A673 (cell line): ENCODE results near the gene LRSAM1. TPM values are rescaled to one million over a fixed set of nuclear protein-coding genes. Genes with fewer than 3 reads are reported as not detected.

Experiments used
- BruUV-seq: library from RNA; stranded (reverse); fragments of 400-500 nt; replicated peaks from 2 replicates; lab custom pipeline; 2021; lab: Mats Ljungman, UMichigan
- CTCF ChIA-PET: fragments of 300-600 bp; sonication (Branson Sonifier 250); formaldehyde crosslinking; loops from one replicate; lab custom pipeline; 2022; ENCODE audit warnings: antibody characterized with exemption; lab: Charles Lee
- POLR2A ChIA-PET: fragments of 300-600 bp; sonication (Branson Sonifier 250); formaldehyde crosslinking; loops from one replicate; lab custom pipeline; 2022; ENCODE audit warnings: antibody characterized with exemption; ENCODE audit not compliant: low non-redundant PET; lab: Charles Lee
- DNase-seq: peaks from one replicate; pipeline ENCODE4 v3.0.0-alpha.2; 2015; ENCODE audit warnings: low spot score
- H3K27ac ChIP-seq: fragments of 200-600 bp; sonication (generic); 2 replicates; pipeline ENCODE4 v1.5.1; 2016; ENCODE audit warnings: mixed run types, low read depth, mild to moderate bottlenecking, mixed read lengths, antibody characterized with exemption, low read length; ENCODE audit not compliant: poor library complexity, severe bottlenecking
- H3K27me3 ChIP-seq: fragments of 200-600 bp; sonication (generic); replicated peaks from 2 replicates; pipeline ENCODE4 v1.6.1; 2017; ENCODE audit warnings: mixed run types, low read depth, mild to moderate bottlenecking, mixed read lengths, antibody characterized with exemption, low read length; ENCODE audit not compliant: insufficient read depth, poor library complexity
- H3K36me3 ChIP-seq: fragments of 200-600 bp; sonication (generic); 2 replicates; pipeline ENCODE4 v1.6.1; 2016; ENCODE audit warnings: mixed run types, mild to moderate bottlenecking, mixed read lengths, antibody characterized with exemption, low read length; ENCODE audit not compliant: insufficient read depth, poor library complexity, severe bottlenecking
- H3K4me1 ChIP-seq: fragments of 200-600 bp; sonication (generic); 2 replicates; pipeline ENCODE4 v1.6.1; 2017; ENCODE audit warnings: mixed run types, mild to moderate bottlenecking, mixed read lengths, antibody characterized with exemption, low read length; ENCODE audit not compliant: insufficient read depth, poor library complexity, severe bottlenecking
- H3K4me3 ChIP-seq: fragments of 200-600 bp; sonication (generic); 2 replicates; pipeline ENCODE4 v1.5.1; 2016; ENCODE audit warnings: low read depth, mixed run types, mild to moderate bottlenecking, mixed read lengths, low read length; ENCODE audit not compliant: poor library complexity, severe bottlenecking
- H3K9me3 ChIP-seq: fragments of 200-600 bp; sonication (generic); 2 replicates; pipeline ENCODE4 v1.6.1; 2016; ENCODE audit warnings: mixed run types, low read depth, mild to moderate bottlenecking, mixed read lengths, antibody characterized with exemption, low read length; ENCODE audit not compliant: poor library complexity, severe bottlenecking
- EZH2 ChIP-seq: fragments of 200-600 bp; sonication (generic); IDR thresholded peaks from 2 replicates; pipeline ENCODE4 v1.6.1; 2017; ENCODE audit warnings: borderline replicate concordance, low read depth, mild to moderate bottlenecking, mixed read lengths, antibody characterized with exemption, low read length; ENCODE audit not compliant: poor library complexity, severe bottlenecking
- intact Hi-C: fragments of 100-400 bp; cut with micrococcal nuclease; formaldehyde crosslinking; loops from one replicate; pipeline ENCODE4 v1.10.0; 2022; ENCODE audit not compliant: unreplicated experiment
- total RNA-seq: library from RNA; stranded (reverse); gene quantifications from 2 replicates; pipeline ENCODE4 v1.2.3, GENCODE V29; 2021
- TF ChIP-seq, protein P1 (sequence below): fragments of 300-800, 200-600 bp; sonication (generic); conservative IDR thresholded peaks from 2 replicates; pipeline ENCODE4 v1.5.1; 2017; ENCODE audit warnings: low read depth, mild to moderate bottlenecking, antibody characterized with exemption, low read length, moderate library complexity, mixed read lengths

LRSAM1 gene
- total RNA-seq, 1 experiment from 2014 or later: 15.8 TPM

DNA sequence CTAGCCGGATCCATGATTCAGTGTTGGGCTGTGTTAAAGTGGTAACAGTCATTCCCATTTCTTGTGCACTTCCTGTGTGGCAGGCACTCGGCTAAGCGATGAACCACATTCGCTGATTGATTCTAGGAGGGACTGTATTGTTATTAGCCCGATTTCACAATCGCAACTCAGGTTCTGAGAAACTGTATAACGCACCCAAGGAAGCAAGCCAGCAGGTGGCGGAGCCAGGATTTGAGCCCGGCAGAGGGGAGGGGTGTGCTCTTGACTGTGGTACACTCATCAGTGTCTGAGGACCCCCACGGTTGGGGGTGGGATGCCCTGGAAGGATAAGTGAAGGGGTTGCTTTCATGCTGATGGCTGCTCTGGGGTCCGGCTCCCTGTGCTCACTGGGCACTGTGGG, 34.7 kb downstream of the LRSAM1 start:
- Histone ChIP-seq H3K9me3 (no peaks in the 10 kb centered on the region), H3K36me3 (no peaks in the 10 kb centered on the region), H3K27ac (no peak overlapping the region), H3K4me1 (peaks cover 5% of the 10 kb centered on the region), H3K27me3 (no peaks in the 10 kb centered on the region), H3K4me3 (no peak overlapping the region)
- TF ChIP-seq, protein P1, sequence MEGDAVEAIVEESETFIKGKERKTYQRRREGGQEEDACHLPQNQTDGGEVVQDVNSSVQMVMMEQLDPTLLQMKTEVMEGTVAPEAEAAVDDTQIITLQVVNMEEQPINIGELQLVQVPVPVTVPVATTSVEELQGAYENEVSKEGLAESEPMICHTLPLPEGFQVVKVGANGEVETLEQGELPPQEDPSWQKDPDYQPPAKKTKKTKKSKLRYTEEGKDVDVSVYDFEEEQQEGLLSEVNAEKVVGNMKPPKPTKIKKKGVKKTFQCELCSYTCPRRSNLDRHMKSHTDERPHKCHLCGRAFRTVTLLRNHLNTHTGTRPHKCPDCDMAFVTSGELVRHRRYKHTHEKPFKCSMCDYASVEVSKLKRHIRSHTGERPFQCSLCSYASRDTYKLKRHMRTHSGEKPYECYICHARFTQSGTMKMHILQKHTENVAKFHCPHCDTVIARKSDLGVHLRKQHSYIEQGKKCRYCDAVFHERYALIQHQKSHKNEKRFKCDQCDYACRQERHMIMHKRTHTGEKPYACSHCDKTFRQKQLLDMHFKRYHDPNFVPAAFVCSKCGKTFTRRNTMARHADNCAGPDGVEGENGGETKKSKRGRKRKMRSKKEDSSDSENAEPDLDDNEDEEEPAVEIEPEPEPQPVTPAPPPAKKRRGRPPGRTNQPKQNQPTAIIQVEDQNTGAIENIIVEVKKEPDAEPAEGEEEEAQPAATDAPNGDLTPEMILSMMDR: 0 out of 2 replicates have a peak, but pooled peaks have one; percentile 17
- TF ChIP-seq EZH2: no peak
- ChIA-PET CTCF (no interaction called here), POLR2A (no interaction called here)
- intact Hi-C loops: no loop called here
- BruUV-seq: no TSS peak
- peak; percentile 53 for DNase-seq

DNA sequence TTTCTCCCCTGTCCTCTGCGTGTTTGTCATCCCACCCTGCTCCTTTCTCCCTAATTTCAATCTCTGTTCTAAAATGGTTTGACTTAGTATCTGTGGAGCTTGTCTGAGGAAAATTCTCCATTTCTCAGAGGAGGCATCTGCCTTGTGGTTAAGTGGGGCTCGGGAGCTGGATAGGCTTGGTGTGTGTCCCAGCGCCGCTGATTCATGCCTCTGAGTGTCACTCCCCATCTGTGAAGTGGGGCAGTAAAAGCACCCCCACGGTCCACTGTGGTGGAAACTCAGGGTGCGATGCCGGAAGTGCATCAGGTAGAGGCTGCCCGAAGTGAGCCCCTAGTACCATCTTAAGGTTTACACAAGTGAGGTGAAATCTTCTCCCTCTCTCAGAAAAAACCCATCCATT, 37.6 kb downstream of the LRSAM1 start:
- DNase-seq: no peak
- peaks cover 4% of the 10 kb centered on the region for H3K36me3 ChIP-seq
- CTCF ChIA-PET: interaction anchor here (1.1 kb wide), 1 partner anchor 15 kb away, joined by 3 read pairs; no protein-coding TSS in a partner anchor
- H3K4me1 ChIP-seq: peaks cover 5% of the 10 kb centered on the region
- no peaks in the 10 kb centered on the region for H3K9me3 ChIP-seq
- POLR2A ChIA-PET: no interaction called here
- BruUV-seq: no TSS peak
- no peak for TF ChIP-seq EZH2
- TF ChIP-seq, protein P1: no peak
- no peaks in the 10 kb centered on the region for H3K27me3 ChIP-seq
- no peak overlapping the region for H3K4me3 ChIP-seq
- intact Hi-C loops: no loop called here
- H3K27ac ChIP-seq: no peak overlapping the region

DNA sequence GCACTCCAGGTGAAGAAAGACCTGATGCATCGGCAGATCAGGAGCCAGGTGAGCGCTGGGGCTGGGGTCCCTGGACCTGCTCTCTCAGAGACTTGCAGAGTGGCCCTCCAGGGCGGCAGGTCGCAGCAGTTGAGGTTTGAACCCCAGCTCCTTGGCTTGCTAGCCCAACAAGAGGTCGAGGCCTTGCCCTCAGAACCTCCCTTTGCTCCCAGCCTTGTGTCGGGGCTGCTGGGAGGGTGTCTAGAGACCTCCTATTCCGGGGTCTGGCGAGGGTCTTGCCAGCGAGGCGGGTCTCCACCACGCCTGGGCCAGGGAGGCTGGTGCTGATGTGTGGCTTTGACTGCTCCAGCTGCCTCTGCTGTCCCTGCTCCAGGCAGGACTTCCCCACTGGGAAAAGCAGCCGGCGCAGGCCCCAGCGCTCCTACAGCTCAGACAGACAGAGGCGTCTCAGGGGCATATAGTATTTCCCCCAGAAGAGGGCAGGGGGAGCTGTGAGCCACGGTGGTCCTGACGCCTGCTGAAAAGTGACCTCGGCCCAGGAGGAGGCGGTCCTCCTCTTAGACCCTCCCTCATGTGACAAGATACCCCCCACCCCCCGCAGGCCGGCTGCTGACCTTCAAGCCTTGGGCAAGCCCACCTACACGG, 38.3 kb downstream of the LRSAM1 start:
- ChIA-PET POLR2A (interaction anchor here (0.8 kb wide), 1 partner anchor 23 kb away, joined by 4 read pairs; no protein-coding TSS in a partner anchor), CTCF (interaction anchor here (1.1 kb wide), 1 partner anchor 14 kb away, joined by 3 read pairs; no protein-coding TSS in a partner anchor)
- no peaks in the 10 kb centered on the region for H3K9me3 ChIP-seq
- H3K4me3 ChIP-seq: no peak overlapping the region
- H3K4me1 ChIP-seq: peaks cover 5% of the 10 kb centered on the region
- no peak for DNase-seq
- H3K27ac ChIP-seq: no peak overlapping the region
- H3K27me3 ChIP-seq: no peaks in the 10 kb centered on the region
- H3K36me3 ChIP-seq: peaks cover 7% of the 10 kb centered on the region
- TF ChIP-seq, protein P1: 0 out of 2 replicates have a peak, but pooled peaks have one; percentile 11
- TF ChIP-seq EZH2: no peak
- BruUV-seq: no TSS peak
- intact Hi-C loops: no loop called here
